Measurements from ENCODE around the gene TWF1.
"Not testable (repeated sequence)": the region's sequence is repeated elsewhere in the genome, so short reads cannot be mapped to it uniquely, and the experiment has no call there.

The TWF1 gene

DNA sequence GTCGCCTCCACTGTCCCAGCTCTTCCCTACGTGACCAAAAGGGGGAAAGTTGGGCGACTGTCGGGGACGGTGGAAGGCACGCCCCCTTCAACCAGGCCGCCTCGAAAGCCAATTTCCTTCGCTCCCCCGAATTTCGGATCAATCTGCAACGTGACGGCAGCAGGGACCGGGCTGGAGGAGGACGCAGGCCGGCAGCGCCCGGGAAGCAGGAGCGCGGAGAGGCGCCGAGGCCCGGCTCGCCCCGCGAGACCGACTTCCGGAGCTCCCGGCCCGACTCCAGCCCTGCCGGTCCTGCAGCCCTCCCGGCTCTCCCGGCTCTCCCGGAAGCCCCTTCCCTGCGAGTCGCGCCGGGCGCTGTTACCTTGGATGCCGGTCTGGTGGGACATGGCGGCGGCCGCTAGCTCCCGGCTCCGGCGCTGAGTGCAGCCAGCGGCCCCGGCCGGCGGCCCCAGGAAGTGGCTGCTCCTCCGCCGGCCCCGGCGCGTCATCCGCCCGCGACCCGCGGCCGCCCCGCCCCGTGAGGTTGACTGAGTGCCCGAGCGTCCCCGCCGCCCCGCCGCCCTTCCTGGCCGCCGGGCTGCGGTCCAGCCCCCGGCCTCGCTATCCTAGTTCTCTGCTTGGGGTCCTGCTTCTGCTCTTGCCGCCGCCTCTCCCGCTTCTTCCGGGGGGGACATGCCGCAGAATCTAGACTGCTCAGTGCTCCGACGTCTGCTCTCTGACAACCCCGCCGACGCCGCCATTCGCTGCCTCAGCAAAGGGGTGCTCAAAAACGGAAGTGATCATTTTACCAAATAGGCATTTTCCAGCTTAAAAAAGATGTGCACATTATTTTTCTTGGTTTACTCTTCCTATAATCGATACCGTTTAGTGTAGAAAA, at the start of gene TWF1:
Gene TWF1, minus strand, starts transcription at position 458 of the 877 bp plus-strand sequence. Its CDS starts 72 bp downstream, at position 386.
- peak; percentile 71 to 87 (median 83) for DNase-seq (ENCODE audit: low read depth in 2 of 3, low spot score in 2 of 3)

- no peak for DNase-seq (ENCODE audit: low read depth in 2 of 3, low spot score in 2 of 3)
Observed at GRCh38 chr12:43852744-43853143, 46.6 kb upstream of the TWF1 start.

DNA sequence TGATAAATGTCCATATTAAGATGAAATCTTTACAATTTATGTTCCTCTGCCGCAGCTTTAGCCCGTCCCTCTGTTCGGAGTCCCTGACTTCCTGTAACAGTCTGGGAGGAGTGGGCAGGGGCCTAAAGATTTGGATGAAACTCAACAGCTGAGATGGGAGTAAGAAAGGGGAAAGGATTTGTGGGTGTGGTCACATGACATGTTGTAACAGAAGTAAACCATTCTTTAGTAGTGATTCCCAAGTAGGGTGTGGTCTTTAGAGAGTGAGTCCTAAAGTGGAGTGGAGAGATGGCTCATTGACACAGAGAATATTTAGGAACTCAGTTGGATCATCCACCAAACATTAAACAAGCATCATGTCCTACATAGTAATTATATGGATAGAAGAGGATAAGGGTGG, 42.7 kb upstream of the TWF1 start:
- no peak for DNase-seq (ENCODE audit: low read depth in 2 of 3, low spot score in 2 of 3)

DNA sequence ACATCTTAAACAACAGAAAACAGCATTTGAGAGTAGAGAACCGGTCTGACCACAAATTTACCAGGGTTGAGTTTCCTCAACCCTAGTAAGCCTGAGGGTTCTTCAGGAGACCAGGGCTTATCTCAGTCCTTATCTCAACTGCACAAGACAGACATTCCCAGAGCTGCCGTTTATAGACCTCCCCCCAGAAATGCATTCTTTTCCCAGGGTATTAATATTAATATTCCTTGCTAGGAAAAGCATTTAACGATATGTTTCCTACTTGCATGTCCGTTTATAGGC, 42.0 kb upstream of the TWF1 start:
- DNase-seq (ENCODE audit: low read depth in 2 of 3, low spot score in 2 of 3) = no peak

DNA sequence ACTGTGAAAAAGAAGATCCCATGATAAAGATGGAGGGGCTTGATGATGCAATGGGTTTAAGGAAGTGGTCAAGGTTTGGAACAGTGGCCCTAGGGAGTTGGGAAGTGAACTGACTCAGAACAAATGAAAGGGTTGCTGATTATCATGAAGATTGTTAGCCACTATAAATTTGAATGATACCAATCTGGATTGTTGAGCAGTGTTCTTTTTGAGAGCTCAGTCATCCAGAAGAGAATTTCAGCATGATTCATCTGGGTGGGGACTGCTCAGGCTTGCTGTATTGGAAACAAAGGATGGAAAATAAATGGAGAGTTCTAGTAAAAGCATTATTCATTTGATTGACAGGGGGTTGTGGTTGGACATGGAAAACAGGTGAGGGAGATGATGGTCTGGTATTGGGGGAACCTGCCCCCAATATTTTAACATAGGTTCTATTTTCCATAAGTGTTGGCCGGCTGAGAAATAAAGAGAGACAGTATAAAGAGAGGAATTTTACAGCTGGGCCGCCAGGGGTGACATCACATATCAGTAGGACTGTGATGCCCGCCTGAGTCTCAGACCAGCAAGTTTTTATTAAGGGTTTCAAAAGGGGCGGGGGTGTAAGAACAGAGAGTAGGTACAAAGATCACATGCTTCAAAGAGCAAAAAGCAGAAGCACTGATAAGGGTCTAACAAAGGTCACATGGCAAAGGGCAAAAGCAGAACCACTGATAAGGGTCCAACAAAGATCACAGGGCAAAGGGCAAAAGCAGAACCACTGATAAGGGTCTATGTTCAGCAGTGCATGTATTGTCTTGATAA, 41.5 kb upstream of the TWF1 start:
- DNase-seq (ENCODE audit: low read depth in 2 of 3, low spot score in 2 of 3) = not testable (repeated sequence)

GRCh38 chr12:43842259-43842658, 36.1 kb upstream of the TWF1 start:
- DNase-seq (ENCODE audit: low read depth in 2 of 3, low spot score in 2 of 3) = no peak

GRCh38 chr12:43841253-43841652, 35.1 kb upstream of the TWF1 start:
- DNase-seq (ENCODE audit: low read depth in 2 of 3, low spot score in 2 of 3) = no peak

DNA sequence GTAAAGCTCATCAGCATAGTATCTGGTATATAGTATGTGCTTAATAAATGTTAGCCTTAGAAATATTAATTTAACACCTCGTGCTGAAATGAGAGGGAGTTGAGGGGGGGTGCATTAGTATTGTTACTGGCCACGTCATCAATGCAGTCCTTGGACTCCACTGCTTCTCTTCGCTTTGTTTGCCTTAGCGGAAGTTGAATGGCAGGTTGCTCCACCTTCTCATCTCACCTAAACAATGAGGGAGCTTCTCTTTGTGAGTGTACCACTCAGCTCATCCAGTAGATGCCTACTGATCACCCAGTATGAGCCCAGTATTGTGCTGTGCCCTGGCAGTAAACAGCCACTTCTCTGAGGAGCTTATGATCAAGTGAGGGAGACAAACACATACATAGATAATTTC, 34.2 kb upstream of the TWF1 start:
- no peak for DNase-seq (ENCODE audit: low read depth in 2 of 3, low spot score in 2 of 3)

GRCh38 chr12:43836475-43836989, 30.4 kb upstream of the TWF1 start:
- DNase-seq (ENCODE audit: low read depth in 2 of 3, low spot score in 2 of 3) = no peak

DNA sequence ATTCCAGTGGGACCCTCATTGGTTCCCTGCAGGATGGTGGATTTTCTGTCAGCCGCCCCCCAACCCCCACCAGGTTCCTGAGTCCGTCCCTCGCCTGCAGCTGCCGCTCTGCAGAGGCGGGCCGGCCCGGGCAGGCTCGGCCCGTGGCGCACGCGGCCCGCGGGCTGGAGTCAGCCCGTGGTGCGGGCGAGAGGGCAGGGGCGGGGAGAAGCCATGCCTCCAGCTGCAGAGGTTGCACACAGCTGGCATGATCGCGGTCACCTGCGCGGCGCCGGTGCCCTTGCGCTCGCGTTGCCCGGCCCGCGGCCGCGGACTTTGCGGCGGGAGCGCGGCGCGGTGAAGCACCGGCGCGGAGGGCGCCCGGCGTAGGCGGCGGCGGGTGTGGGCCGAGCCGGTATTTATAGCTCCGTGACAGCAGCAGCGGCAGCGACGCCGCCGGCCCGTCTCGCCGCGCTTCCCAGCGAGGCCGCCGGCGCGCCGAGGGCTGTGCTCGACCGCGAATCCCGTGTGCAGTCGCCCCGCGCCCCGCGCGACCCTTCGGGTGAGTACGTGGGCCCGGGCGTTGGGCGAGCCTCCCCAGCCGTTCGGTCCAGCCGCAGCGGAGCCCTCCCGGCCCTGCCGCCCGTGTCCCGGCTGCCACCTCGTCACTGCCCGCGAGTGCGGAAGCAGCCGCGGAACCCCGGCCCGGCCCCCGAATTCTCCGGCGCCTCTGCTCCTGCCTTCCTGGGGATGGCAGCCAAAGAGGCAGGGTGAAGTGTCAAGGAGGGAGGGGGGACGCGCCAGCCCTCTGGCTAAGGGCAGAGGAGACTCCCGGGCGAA, 29.7 kb upstream of the TWF1 start, which contains the start of gene TMEM117:
Gene TMEM117, plus strand, starts transcription at position 426 of the 819 bp plus-strand sequence.
- DNase-seq (ENCODE audit: low read depth in 2 of 3, low spot score in 2 of 3) = peak; percentile 26 to 31 (median 31)

- no peak for DNase-seq (ENCODE audit: low read depth in 2 of 3, low spot score in 2 of 3)
Observed at GRCh38 chr12:43835264-43835655, 29.1 kb upstream of the TWF1 start.

DNA sequence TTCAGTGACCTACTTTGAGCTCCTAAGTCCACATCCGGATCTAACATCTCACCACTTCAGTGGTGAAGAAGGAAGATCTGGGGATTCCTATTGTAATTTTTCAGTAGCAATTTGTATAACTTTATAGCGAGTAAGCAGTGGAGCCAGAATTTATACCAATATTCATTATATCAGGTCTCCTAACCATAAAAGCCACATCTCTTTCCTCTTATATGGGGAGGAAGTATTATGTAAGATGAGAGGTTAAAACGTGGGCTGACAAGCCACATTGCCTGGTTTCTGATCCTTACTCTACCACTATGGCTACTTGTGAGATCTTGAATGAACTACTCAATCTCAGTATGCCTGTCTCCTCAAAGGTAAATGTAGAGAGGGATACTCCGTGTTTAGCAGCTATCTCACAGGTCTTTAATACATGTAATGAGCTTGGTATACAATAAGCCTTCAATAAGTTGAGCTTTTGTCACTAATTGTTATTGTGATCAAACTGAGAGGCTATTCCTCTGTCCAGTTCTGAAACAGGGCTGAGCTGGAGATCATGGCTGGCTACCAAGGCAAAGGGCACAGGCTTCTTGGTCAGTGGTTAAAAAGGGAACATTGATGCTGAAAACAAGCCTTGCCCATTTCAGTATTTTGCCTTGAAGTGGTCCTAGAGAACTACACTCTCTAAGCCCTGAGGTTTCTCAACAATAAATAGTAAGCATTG, 26.5 kb upstream of the TWF1 start:
- DNase-seq (ENCODE audit: low read depth in 2 of 3, low spot score in 2 of 3) = no peak

DNA sequence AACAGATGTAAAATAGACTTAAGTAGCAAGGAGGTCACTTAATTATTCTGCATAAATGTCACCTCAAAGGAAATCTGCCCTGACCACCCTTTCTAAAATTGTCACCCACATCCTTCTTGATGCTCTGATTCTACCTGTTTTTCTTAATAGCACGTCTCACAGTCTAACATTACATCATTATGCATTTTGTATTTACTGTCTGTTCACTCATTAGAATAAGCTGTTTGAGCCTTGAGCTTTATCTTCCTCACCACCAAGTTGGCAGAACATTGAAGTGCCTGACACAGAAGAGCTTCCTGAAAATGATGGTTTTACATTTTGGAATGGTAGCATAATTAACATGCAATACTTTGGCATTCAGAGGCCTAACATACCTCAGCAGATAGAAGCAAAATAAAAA, 21.0 kb upstream of the TWF1 start:
- DNase-seq (ENCODE audit: low read depth in 2 of 3, low spot score in 2 of 3) = no peak

DNA sequence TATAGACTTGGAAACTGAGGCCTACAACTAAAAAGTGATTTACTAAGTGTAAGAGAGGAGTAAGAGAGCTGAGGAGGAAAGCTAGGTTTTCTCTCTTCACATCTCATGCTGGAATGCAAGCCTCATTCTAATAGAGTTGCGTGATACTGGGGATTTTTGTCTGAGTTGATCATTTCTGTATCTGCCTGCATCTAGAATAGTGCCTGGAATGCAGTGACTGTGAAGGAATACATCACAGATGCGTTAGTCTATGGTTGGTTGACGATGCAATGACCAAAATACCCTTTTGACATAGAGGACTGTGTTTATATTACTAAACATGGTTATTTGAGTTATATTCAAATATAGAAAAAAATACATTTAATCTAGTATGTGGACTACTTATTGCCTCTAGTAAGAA, 20.6 kb upstream of the TWF1 start:
- no peak for DNase-seq (ENCODE audit: low read depth in 2 of 3, low spot score in 2 of 3)

DNA sequence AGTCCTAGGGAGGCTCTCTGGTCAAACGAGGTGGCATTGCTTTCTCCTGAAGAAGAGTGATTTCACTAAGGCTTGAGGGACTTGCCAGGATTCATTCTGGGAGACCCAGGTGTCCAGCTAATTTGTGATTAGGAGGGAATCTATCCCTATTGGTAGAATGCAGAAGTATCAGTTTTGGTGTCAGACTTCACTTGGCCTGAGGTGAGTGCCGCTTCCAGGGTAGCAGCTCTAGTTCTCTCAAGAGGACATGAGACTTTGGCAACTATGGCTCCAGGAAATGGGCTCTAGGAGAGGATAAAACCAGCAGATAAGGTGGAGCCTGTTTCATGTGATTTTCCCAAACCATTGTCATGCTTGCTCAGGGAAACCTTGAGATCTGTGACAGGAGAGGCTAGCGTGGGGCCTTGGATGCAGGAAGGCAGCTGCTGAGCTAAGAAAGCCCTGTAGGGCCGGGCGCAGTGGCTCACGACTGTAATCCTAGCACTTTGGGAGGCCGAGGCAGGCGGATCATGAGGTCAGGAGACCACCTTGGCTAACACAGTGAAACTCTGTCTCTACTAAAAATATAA, 18.2 kb upstream of the TWF1 start:
- DNase-seq (ENCODE audit: low read depth in 2 of 3, low spot score in 2 of 3) = no peak

DNA sequence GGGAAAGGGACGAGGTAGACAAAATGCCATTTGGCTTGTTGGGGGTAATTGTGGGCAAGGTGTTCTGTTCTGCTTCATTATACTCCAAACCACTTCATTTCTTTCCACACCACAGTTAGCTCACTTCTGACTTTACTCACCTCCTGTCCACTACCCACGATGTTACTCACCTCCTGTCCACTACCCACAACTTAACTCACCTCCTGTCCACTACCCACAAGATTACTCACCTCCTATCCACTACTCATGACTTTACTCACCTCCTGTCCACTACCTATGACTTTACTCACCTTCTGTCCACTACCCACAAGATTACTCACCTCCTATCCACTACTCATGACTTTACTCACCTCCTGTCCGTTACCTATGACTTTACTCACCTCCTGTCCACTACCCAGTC, 10.1 kb upstream of the TWF1 start:
- DNase-seq (ENCODE audit: low read depth in 2 of 3, low spot score in 2 of 3) = no peak

DNA sequence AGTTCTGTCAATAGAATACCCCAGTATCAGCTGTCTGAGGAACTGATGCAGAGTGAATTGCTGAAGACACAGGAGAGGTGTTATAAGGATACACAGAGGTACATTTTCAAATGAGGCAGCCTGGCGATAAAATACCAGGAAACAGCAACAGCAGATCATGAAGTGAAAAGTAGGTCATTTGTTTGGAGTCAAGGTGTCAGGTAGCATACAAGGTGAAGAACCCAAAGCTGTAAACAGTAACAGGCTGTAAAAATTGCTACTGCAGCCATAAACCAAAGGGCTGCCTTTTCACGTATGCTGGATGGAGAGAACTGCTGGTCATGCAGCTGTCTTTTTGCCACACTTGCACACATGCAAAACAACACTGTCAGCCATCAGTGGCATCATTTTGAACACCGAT, 9.3 kb upstream of the TWF1 start:
- DNase-seq (ENCODE audit: low read depth in 2 of 3, low spot score in 2 of 3) = no peak

DNA sequence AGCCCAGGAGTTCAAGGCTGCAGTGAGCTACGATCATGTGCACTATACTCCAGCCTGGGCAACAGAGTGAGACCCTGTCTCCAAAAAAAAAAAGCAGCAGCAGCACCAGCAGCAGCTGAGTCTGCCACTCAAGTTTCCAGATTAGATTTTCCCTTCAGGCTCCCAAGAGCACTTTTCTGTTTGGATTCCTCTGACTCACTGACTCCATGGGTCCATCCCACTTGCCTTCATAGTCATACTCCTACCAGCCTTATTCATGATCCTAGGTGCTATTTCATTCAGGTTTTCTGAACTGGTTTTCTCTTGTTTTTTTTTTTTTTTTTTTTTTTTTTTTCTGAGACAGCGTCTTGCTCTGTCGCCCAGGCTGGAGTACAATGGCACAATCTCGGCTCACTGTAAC, 6.8 kb upstream of the TWF1 start:
- DNase-seq (ENCODE audit: low read depth in 2 of 3, low spot score in 2 of 3) = no peak

- DNase-seq (ENCODE audit: low read depth in 2 of 3, low spot score in 2 of 3) = no peak
Observed at GRCh38 chr12:43812057-43812456, 5.9 kb upstream of the TWF1 start.

DNA sequence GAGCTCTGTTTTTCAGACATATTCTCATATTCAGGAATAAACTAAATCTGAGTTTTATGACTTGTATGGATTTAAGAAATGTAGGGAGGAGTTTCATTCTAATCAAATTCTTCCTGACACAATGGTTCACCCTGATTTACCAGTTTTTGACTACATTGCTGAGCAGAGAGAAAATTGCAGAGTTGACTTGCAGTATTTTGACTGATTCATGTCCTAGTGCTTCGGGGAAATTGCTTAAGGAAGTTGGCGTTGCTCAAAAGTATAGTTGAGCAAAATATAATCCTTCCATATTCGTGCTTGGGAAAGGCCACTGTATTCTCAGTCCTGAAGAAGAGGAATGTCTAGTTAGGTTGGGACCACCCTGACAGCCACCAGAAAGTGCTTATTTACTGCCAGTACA, 1.3 kb upstream of the TWF1 start:
- no peak for DNase-seq (ENCODE audit: low read depth in 2 of 3, low spot score in 2 of 3)

DNA sequence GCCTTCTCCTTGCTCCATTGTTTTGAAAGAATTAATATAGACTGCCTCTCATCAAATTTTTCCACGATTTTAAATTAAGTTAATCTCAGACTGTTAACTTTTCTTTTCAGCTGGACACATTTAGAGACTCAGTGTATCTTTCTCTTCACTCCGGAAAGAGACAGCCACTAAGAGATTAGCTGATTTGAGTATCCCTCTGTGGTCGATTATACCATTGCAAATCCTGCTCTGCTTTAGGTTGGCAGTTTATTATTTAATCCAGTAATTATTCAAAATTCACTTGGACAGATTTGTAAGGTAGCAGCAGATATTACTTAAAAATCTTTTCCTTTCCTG, 588 bp upstream of the TWF1 start:
- no peak for DNase-seq (ENCODE audit: low read depth in 2 of 3, low spot score in 2 of 3)

All from activated CD8-positive, alpha-beta memory T cell treated with anti-CD3 and anti-CD28 coated beads for 48 hours (primary cell).